ENCODE results near the gene SLFN12L. TPM values are rescaled to one million over a fixed set of nuclear protein-coding genes. Genes with fewer than 3 reads are reported as not detected.

SLFN12L gene
- total RNA-seq, 1 experiment from 2014 or later = not detected

GRCh38 chr17:35548978-35549377, 11.5 kb upstream of the SLFN12L start:
- DNase-seq (no peak), ATAC-seq (no peak)
- intact Hi-C loops (cut with micrococcal nuclease) = no loop called here
- ChIA-PET POLR2A (ENCODE audit: unreplicated experiment) (no interaction called here), CTCF (no interaction called here)
- no peak for TF ChIP-seq EZH2 (IDR thresholded peaks at IDR 0.05; ENCODE audit: low read length, unreplicated experiment)
- no peak for TF ChIP-seq EZH2phosphoT487 (IDR thresholded peaks at IDR 0.05; ENCODE audit: borderline replicate concordance, low read length)
- no peak for TF ChIP-seq CTCF (conservative IDR thresholded peaks at IDR 0.05; ENCODE audit: low read depth, low read length)
- Histone ChIP-seq H2AFZ (ENCODE audit: low read length) (no peak overlapping the region), H3F3A (ENCODE audit: low read length, unreplicated experiment) (no peaks in the 10 kb centered on the region), H4K20me1 (ENCODE audit: low read length) (no peaks in the 10 kb centered on the region), H3K4me1 (ENCODE audit: insufficient read depth, low read length) (no peaks in the 10 kb centered on the region), H3K9me2 (replicated peaks; ENCODE audit: low read length) (no peaks in the 10 kb centered on the region), H3K9me3 (ENCODE audit: low read length) (no peaks in the 10 kb centered on the region), H3K9ac (ENCODE audit: low read length) (no peak overlapping the region), H3K79me2 (ENCODE audit: low read length) (no peaks in the 10 kb centered on the region), H3K27me3 (ENCODE audit: low read length) (peaks cover 32% of the 10 kb centered on the region), H3K27ac (ENCODE audit: low read length) (no peak overlapping the region), H3K36me3 (ENCODE audit: low read depth, low read length) (no peaks in the 10 kb centered on the region), H3K4me3 (ENCODE audit: low read length) (no peak overlapping the region), H3K4me2 (ENCODE audit: low read length) (no peak overlapping the region)
- no TSS peak for BruUV-seq (replicated peaks)

- no peak overlapping the region for H3K4me3 ChIP-seq (ENCODE audit: low read length)
- DNase-seq (no peak), ATAC-seq (no peak)
- no peak overlapping the region for H3K9ac ChIP-seq (ENCODE audit: low read length)
- peaks cover 28% of the 10 kb centered on the region for H3K27me3 ChIP-seq (ENCODE audit: low read length)
- H3K9me3 ChIP-seq (ENCODE audit: low read length) = no peaks in the 10 kb centered on the region
- CTCF ChIA-PET = no interaction called here
- no peaks in the 10 kb centered on the region for H3F3A ChIP-seq (ENCODE audit: low read length, unreplicated experiment)
- no peaks in the 10 kb centered on the region for H3K9me2 ChIP-seq (replicated peaks; ENCODE audit: low read length)
- H2AFZ ChIP-seq (ENCODE audit: low read length) = no peak overlapping the region
- no peaks in the 10 kb centered on the region for H3K79me2 ChIP-seq (ENCODE audit: low read length)
- H4K20me1 ChIP-seq (ENCODE audit: low read length) = no peaks in the 10 kb centered on the region
- POLR2A ChIA-PET (ENCODE audit: unreplicated experiment) = no interaction called here
- no peak overlapping the region for H3K4me2 ChIP-seq (ENCODE audit: low read length)
- no peak for TF ChIP-seq CTCF (conservative IDR thresholded peaks at IDR 0.05; ENCODE audit: low read depth, low read length)
- TF ChIP-seq EZH2 (IDR thresholded peaks at IDR 0.05; ENCODE audit: low read length, unreplicated experiment) = no peak
- no peak for TF ChIP-seq EZH2phosphoT487 (IDR thresholded peaks at IDR 0.05; ENCODE audit: borderline replicate concordance, low read length)
- no TSS peak for BruUV-seq (replicated peaks)
- H3K27ac ChIP-seq (ENCODE audit: low read length) = no peak overlapping the region
- H3K36me3 ChIP-seq (ENCODE audit: low read depth, low read length) = no peaks in the 10 kb centered on the region
- intact Hi-C loops (cut with micrococcal nuclease) = no loop called here
- H3K4me1 ChIP-seq (ENCODE audit: insufficient read depth, low read length) = 0 out of 2 replicates have a peak, but pooled peaks cover 2% of the 10 kb centered on the region
Measured at GRCh38 chr17:35548208-35548810, 10.8 kb upstream of the SLFN12L start.

GRCh38 chr17:35546487-35546886, 9.0 kb upstream of the SLFN12L start:
- intact Hi-C loops (cut with micrococcal nuclease) = no loop called here
- ATAC-seq = no peak
- H3K4me2 ChIP-seq (ENCODE audit: low read length) = no peak overlapping the region
- H3K27me3 ChIP-seq (ENCODE audit: low read length) = peaks cover 22% of the 10 kb centered on the region
- 0 out of 2 replicates have a peak, but pooled peaks cover 2% of the 10 kb centered on the region for H3K4me1 ChIP-seq (ENCODE audit: insufficient read depth, low read length)
- TF ChIP-seq EZH2 (IDR thresholded peaks at IDR 0.05; ENCODE audit: low read length, unreplicated experiment) (no peak), EZH2phosphoT487 (IDR thresholded peaks at IDR 0.05; ENCODE audit: borderline replicate concordance, low read length) (no peak), CTCF (conservative IDR thresholded peaks at IDR 0.05; ENCODE audit: low read depth, low read length) (no peak)
- no peak overlapping the region for H3K9ac ChIP-seq (ENCODE audit: low read length)
- H3K27ac ChIP-seq (ENCODE audit: low read length) = no peak overlapping the region
- no peaks in the 10 kb centered on the region for H3K36me3 ChIP-seq (ENCODE audit: low read depth, low read length)
- no peaks in the 10 kb centered on the region for H3K79me2 ChIP-seq (ENCODE audit: low read length)
- CTCF ChIA-PET = no interaction called here
- DNase-seq = no peak
- no peaks in the 10 kb centered on the region for H3K9me3 ChIP-seq (ENCODE audit: low read length)
- no peaks in the 10 kb centered on the region for H3K9me2 ChIP-seq (replicated peaks; ENCODE audit: low read length)
- no peaks in the 10 kb centered on the region for H3F3A ChIP-seq (ENCODE audit: low read length, unreplicated experiment)
- no peak overlapping the region for H3K4me3 ChIP-seq (ENCODE audit: low read length)
- H4K20me1 ChIP-seq (ENCODE audit: low read length) = no peaks in the 10 kb centered on the region
- no TSS peak for BruUV-seq (replicated peaks)
- H2AFZ ChIP-seq (ENCODE audit: low read length) = no peak overlapping the region
- POLR2A ChIA-PET (ENCODE audit: unreplicated experiment) = no interaction called here
